LoVo (cell line): ENCODE data around the gene NDUFA13.

Experiments used
- DNase-seq: peaks from one replicate; pipeline ENCODE4 v3.0.0-alpha.2; 2016; ENCODE audit warnings: low spot score

NDUFA13 gene

GRCh38 chr19:19571071-19571786 lies 55.2 kb downstream of the NDUFA13 start:
- DNase-seq: no peak

- no peak for DNase-seq
Measured at GRCh38 chr19:19575411-19575810, 59.4 kb downstream of the NDUFA13 start.
